ENCODE results near the gene CD19. TPM values are rescaled to one million over a fixed set of nuclear protein-coding genes. Genes with fewer than 3 reads are reported as not detected.
"Not testable (repeated sequence)": the region's sequence is repeated elsewhere in the genome, so short reads cannot be mapped to it uniquely, and the experiment has no call there.

CD19 gene
- total RNA-seq, 2 experiments from 2014 or later = not detected

GRCh38 chr16:28932339-28933141, 769 bp downstream of the CD19 start:
- Mint-ChIP-seq H3K27ac (no peak overlapping the region), H3K4me3 (no peak overlapping the region), H3K27me3 (no peaks in the 10 kb centered on the region), H3K9me3 (ENCODE audit: low read depth) (no peaks in the 10 kb centered on the region), H3K36me3 (no peaks in the 10 kb centered on the region), H3K4me1 (peaks cover 19% of the 10 kb centered on the region)
- no peak for DNase-seq
- ATAC-seq = no peak
- CTCF ChIA-PET = interaction anchor here (0.7 to 2.6 kb wide), 4 partner anchors 9 to 85 kb away, joined by 3 to 16 read pairs (median 4); no protein-coding TSS in a partner anchor

- H3K4me1 Mint-ChIP-seq = peaks cover 19% of the 10 kb centered on the region
- no peak overlapping the region for H3K27ac Mint-ChIP-seq
- H3K4me3 Mint-ChIP-seq = no peak overlapping the region
- CTCF ChIA-PET = interaction anchor here (0.7 to 2.6 kb wide), 3 partner anchors 11 to 86 kb away, joined by 3 to 16 read pairs (median 3); no protein-coding TSS in a partner anchor
- no peak for DNase-seq
- no peak for ATAC-seq
- no peaks in the 10 kb centered on the region for H3K27me3 Mint-ChIP-seq
- no peaks in the 10 kb centered on the region for H3K36me3 Mint-ChIP-seq
- no peaks in the 10 kb centered on the region for H3K9me3 Mint-ChIP-seq (ENCODE audit: low read depth)
Measured at GRCh38 chr16:28933171-28933570, 1.4 kb downstream of the CD19 start.

- Mint-ChIP-seq H3K9me3 (ENCODE audit: low read depth) (no peaks in the 10 kb centered on the region), H3K27ac (no peak overlapping the region), H3K27me3 (no peaks in the 10 kb centered on the region), H3K36me3 (no peaks in the 10 kb centered on the region), H3K4me1 (peaks cover 19% of the 10 kb centered on the region), H3K4me3 (no peak overlapping the region)
- no peak for DNase-seq
- CTCF ChIA-PET = interaction anchor here (1.2 to 2.3 kb wide), 2 partner anchors 10 to 17 kb away, joined by 3 to 22 read pairs; no protein-coding TSS in a partner anchor
- no peak for ATAC-seq
Measured at GRCh38 chr16:28935346-28935745, 3.6 kb downstream of the CD19 start.

- H3K4me1 Mint-ChIP-seq = peaks cover 11% of the 10 kb centered on the region
- H3K36me3 Mint-ChIP-seq = no peaks in the 10 kb centered on the region
- no peak overlapping the region for H3K27ac Mint-ChIP-seq
- H3K27me3 Mint-ChIP-seq = no peaks in the 10 kb centered on the region
- ATAC-seq (peak; percentile 100), DNase-seq (peak; percentile 87)
- no peaks in the 10 kb centered on the region for H3K9me3 Mint-ChIP-seq (ENCODE audit: low read depth)
- peak overlapping the region; percentile 56 for H3K4me3 Mint-ChIP-seq
- CTCF ChIA-PET = interaction anchor here (1.2 to 2.3 kb wide), 3 partner anchors 9 to 18 kb away, joined by 3 to 22 read pairs (median 4); no protein-coding TSS in a partner anchor
Measured at GRCh38 chr16:28935924-28936783, 4.4 kb downstream of the CD19 start.

GRCh38 chr16:28936784-28937155, 5.0 kb downstream of the CD19 start:
- DNase-seq (no peak), ATAC-seq (no peak)
- no peak overlapping the region for H3K27ac Mint-ChIP-seq
- H3K36me3 Mint-ChIP-seq = no peaks in the 10 kb centered on the region
- peaks cover 10% of the 10 kb centered on the region for H3K4me1 Mint-ChIP-seq
- CTCF ChIA-PET = interaction anchor here (1.2 to 2.3 kb wide), 3 partner anchors 8 to 19 kb away, joined by 3 to 22 read pairs (median 4); no protein-coding TSS in a partner anchor
- no peaks in the 10 kb centered on the region for H3K27me3 Mint-ChIP-seq
- peak overlapping the region; percentile 56 for H3K4me3 Mint-ChIP-seq
- H3K9me3 Mint-ChIP-seq (ENCODE audit: low read depth) = no peaks in the 10 kb centered on the region

- Mint-ChIP-seq H3K4me1 (peaks cover 10% of the 10 kb centered on the region), H3K27ac (no peak overlapping the region), H3K36me3 (no peaks in the 10 kb centered on the region), H3K9me3 (ENCODE audit: low read depth) (no peaks in the 10 kb centered on the region), H3K27me3 (no peaks in the 10 kb centered on the region), H3K4me3 (no peak overlapping the region)
- DNase-seq (no peak), ATAC-seq (no peak)
- CTCF ChIA-PET = interaction anchor here (1.2 kb wide), 1 partner anchor 14 kb away, joined by 3 read pairs; no protein-coding TSS in a partner anchor
Measured at GRCh38 chr16:28937222-28937876, 5.6 kb downstream of the CD19 start.

- Mint-ChIP-seq H3K4me1 (peaks cover 11% of the 10 kb centered on the region), H3K27me3 (no peaks in the 10 kb centered on the region), H3K27ac (no peak overlapping the region), H3K36me3 (no peaks in the 10 kb centered on the region), H3K9me3 (ENCODE audit: low read depth) (no peaks in the 10 kb centered on the region), H3K4me3 (no peak overlapping the region)
- ATAC-seq = no peak
- DNase-seq = no peak
- CTCF ChIA-PET = interaction anchor here (1.2 kb wide), 1 partner anchor 15 kb away, joined by 3 read pairs; no protein-coding TSS in a partner anchor
Measured at GRCh38 chr16:28938721-28939120, 7.0 kb downstream of the CD19 start.

- H3K36me3 Mint-ChIP-seq; H3K9me3 Mint-ChIP-seq (ENCODE audit: low read depth); H3K4me3 Mint-ChIP-seq; CTCF ChIA-PET; H3K27me3 Mint-ChIP-seq; ATAC-seq; H3K27ac Mint-ChIP-seq; DNase-seq: not testable (repeated sequence)
- H3K4me1 Mint-ChIP-seq = peaks cover 19% of the 10 kb centered on the region
Measured at GRCh38 chr16:28939825-28940224, 8.1 kb downstream of the CD19 start.

GRCh38 chr16:28943281-28943680, 11.5 kb downstream of the CD19 start:
- ATAC-seq (no peak), DNase-seq (no peak)
- H3K27me3 Mint-ChIP-seq = no peaks in the 10 kb centered on the region
- H3K36me3 Mint-ChIP-seq = no peaks in the 10 kb centered on the region
- H3K4me3 Mint-ChIP-seq = no peak overlapping the region
- H3K9me3 Mint-ChIP-seq (ENCODE audit: low read depth) = no peaks in the 10 kb centered on the region
- peaks cover 19% of the 10 kb centered on the region for H3K4me1 Mint-ChIP-seq
- CTCF ChIA-PET = interaction anchor here (2.5 to 3.1 kb wide), 4 partner anchors 11 to 120 kb away, joined by 11 to 43 read pairs (median 19); partner anchors contain the start of genes ATXN2L and CD19
- H3K27ac Mint-ChIP-seq = no peak overlapping the region

- no peak for ATAC-seq
- Mint-ChIP-seq H3K36me3 (peaks cover 2% of the 10 kb centered on the region), H3K27ac (no peak overlapping the region), H3K4me1 (peaks cover 25% of the 10 kb centered on the region), H3K27me3 (no peaks in the 10 kb centered on the region), H3K9me3 (ENCODE audit: low read depth) (no peaks in the 10 kb centered on the region), H3K4me3 (no peak overlapping the region)
- CTCF ChIA-PET = interaction anchor here (1.8 to 3.7 kb wide), 3 partner anchors 27 to 101 kb away, joined by 9 to 40 read pairs (median 11); partner anchors contain the start of gene TUFM
- no peak for DNase-seq
Measured at GRCh38 chr16:28946681-28947080, 14.9 kb downstream of the CD19 start.

- H3K4me3 Mint-ChIP-seq = peak within 1 kb of the TSS; percentile 97
- peak; percentile 96 for ATAC-seq
- peak; percentile 100 for DNase-seq
- H3K27me3 Mint-ChIP-seq = no peaks in the 10 kb centered on the region
- H3K36me3 Mint-ChIP-seq = peaks cover 24% of the 10 kb centered on the region
- peaks cover 33% of the 10 kb centered on the region for H3K4me1 Mint-ChIP-seq
- H3K27ac Mint-ChIP-seq = peak within 1 kb of the TSS; percentile 89
- CTCF ChIA-PET = interaction anchor here (0.6 to 1.0 kb wide), 5 partner anchors 12 to 104 kb away, joined by 3 to 4 read pairs (median 3); no protein-coding TSS in a partner anchor
- H3K9me3 Mint-ChIP-seq (ENCODE audit: low read depth) = no peaks in the 10 kb centered on the region
Measured at GRCh38 chr16:28950648-28951409, 19.1 kb downstream of the CD19 start, which contains the start of gene NFATC2IP. NFATC2IP (plus strand) TSS chr16:28950937; CDS start chr16:28951012, 75 bp downstream.

- ATAC-seq = no peak
- H3K4me3 Mint-ChIP-seq = peak overlapping the region; percentile 97
- CTCF ChIA-PET = no interaction called here
- peak; percentile 69 for DNase-seq
- peaks cover 28% of the 10 kb centered on the region for H3K36me3 Mint-ChIP-seq
- no peaks in the 10 kb centered on the region for H3K9me3 Mint-ChIP-seq (ENCODE audit: low read depth)
- no peaks in the 10 kb centered on the region for H3K27me3 Mint-ChIP-seq
- peaks cover 32% of the 10 kb centered on the region for H3K4me1 Mint-ChIP-seq
- H3K27ac Mint-ChIP-seq = peak overlapping the region; percentile 89
Measured at GRCh38 chr16:28951410-28951943, 19.7 kb downstream of the CD19 start.
